GM13977 (cell line): ENCODE results near the gene CHST11.

Experiments used
- DNase-seq: peaks from one replicate; pipeline ENCODE4 v3.0.0; 2012; ENCODE audit warnings: low spot score
- CTCF ChIP-seq: IDR thresholded peaks from 2 replicates; pipeline ENCODE4 v1.5.1; 2012; ENCODE audit warnings: mild to moderate bottlenecking, control low read depth; ENCODE audit not compliant: insufficient read depth; ENCODE audit errors: extremely low read depth, missing control alignments
- in situ Hi-C: fragments of 300-500 bp; cut with MboI; formaldehyde crosslinking; loops from one replicate; pipeline ENCODE4 v1.12.0; 2022; ENCODE audit warnings: low sequenced_read_pairs, low pct_unique_long_range_greater_than_20kb, mixed read lengths, inconsistent platforms; ENCODE audit not compliant: unreplicated experiment

CHST11 gene

GRCh38 chr12:104790296-104791125 lies 333.8 kb downstream of the CHST11 start:
- peak; percentile 7 for DNase-seq
- in situ Hi-C loops = no loop called here
- peak; percentile 36 for TF ChIP-seq CTCF

GRCh38 chr12:104792570-104792969 lies 335.8 kb downstream of the CHST11 start:
- in situ Hi-C loops = no loop called here
- TF ChIP-seq CTCF = no peak
- no peak for DNase-seq

- no peak for TF ChIP-seq CTCF
- in situ Hi-C loops = no loop called here
- no peak for DNase-seq
Measured at GRCh38 chr12:104793285-104793684, 336.5 kb downstream of the CHST11 start.

GRCh38 chr12:104793968-104794367 lies 337.2 kb downstream of the CHST11 start:
- no peak for TF ChIP-seq CTCF
- in situ Hi-C loops = no loop called here
- DNase-seq = no peak

GRCh38 chr12:104796475-104796862 lies 339.7 kb downstream of the CHST11 start:
- in situ Hi-C loops = no loop called here
- no peak for DNase-seq
- TF ChIP-seq CTCF = no peak

GRCh38 chr12:104799458-104799857 lies 342.7 kb downstream of the CHST11 start:
- DNase-seq = no peak
- in situ Hi-C loops = no loop called here
- no peak for TF ChIP-seq CTCF

- DNase-seq = no peak
- no peak for TF ChIP-seq CTCF
- in situ Hi-C loops = no loop called here
Measured at GRCh38 chr12:104801005-104801404, 344.3 kb downstream of the CHST11 start.
